A549 (cell line): ENCODE measurements around the gene ZFP57. TPM values are rescaled to one million over a fixed set of nuclear protein-coding genes. Genes with fewer than 3 reads are reported as not detected.
A peak's percentile ranks its signal among the peaks of the same experiment; 100 is the strongest.
"Not testable (repeated sequence)": the region's sequence is repeated elsewhere in the genome, so short reads cannot be mapped to it uniquely, and the experiment has no call there.

Source experiments
- ATAC-seq, 2 experiments: fragments of 200-7000 bp in 1 of 2; fragments of >200 bp in 1 of 2; cut with Nextera tagmentation in 1 of 2; cut with Tn5 transposase in 1 of 2; 3 replicates each; pipeline versions ENCODE4 v1.8.0 to v1.9.1; 2018 to 2020; ENCODE audit warnings: mild to moderate bottlenecking in 1 of 2, moderate library complexity in 1 of 2
- CTCF ChIA-PET: fragments of 300-600 bp; sonication (Branson Sonifier 250); formaldehyde crosslinking; extraction: SDS; loops from one replicate; lab custom pipeline; 2021; ENCODE audit warnings: antibody characterized with exemption, inconsistent platforms; lab: Yijun Ruan, JAX
- POLR2A ChIA-PET: fragments of 350-600 bp; formaldehyde crosslinking; extraction: SDS; loops from one replicate; lab custom pipeline; 2021; ENCODE audit warnings: antibody characterized with exemption, inconsistent platforms; lab: Yijun Ruan, JAX
- DNase-seq, 2 experiments: peaks; one replicate each; pipeline versions ENCODE4 v3.0.0 to v3.0.0-alpha.2; 2011 to 2016; ENCODE audit warnings: low read depth in 1 of 2, low spot score in 1 of 2
- FAIRE-seq: peaks from 2 replicates; lab custom pipeline; 2011; peaks lifted over from hg19 to GRCh38; lab: Jason Lieb, UNC
- H3K27ac ChIP-seq, 2 experiments: fragments of >200 bp; sonication (Bioruptor Twin); formaldehyde crosslinking; 3 replicates each; pipeline ENCODE4 v1.5.1; 2016 to 2017
- H3K4me1 ChIP-seq: fragments of >200 bp; sonication (Bioruptor Twin); formaldehyde crosslinking; 3 replicates; pipeline ENCODE4 v1.6.1; 2016
- H3K4me2 ChIP-seq: fragments of >200 bp; sonication (Bioruptor Twin); formaldehyde crosslinking; 3 replicates; pipeline ENCODE4 v1.6.1; 2016
- H3K4me3 ChIP-seq: fragments of >200 bp; sonication (Bioruptor Twin); formaldehyde crosslinking; 3 replicates; pipeline ENCODE4 v1.5.1; 2016
- H3K9me3 ChIP-seq: fragments of >200 bp; sonication (Bioruptor Twin); formaldehyde crosslinking; 3 replicates; pipeline ENCODE4 v1.6.1; 2016
- BHLHE40 ChIP-seq: IDR thresholded peaks from 2 replicates; pipeline ENCODE4 v1.6.1; 2012; ENCODE audit warnings: low read depth, low read length, inconsistent platforms
- CBX8 ChIP-seq: fragments of 200-600 bp; sonication (generic); IDR thresholded peaks from 2 replicates; pipeline ENCODE4 v1.6.1; 2016
- CEBPB ChIP-seq, 2 experiments: fragments of >200 bp in 1 of 2; sonication (Bioruptor Twin) in 1 of 2; formaldehyde crosslinking in 1 of 2; IDR thresholded peaks; 2 replicates each; pipeline ENCODE4 v1.6.1; 2012 to 2016
- ELK1 ChIP-seq: fragments of 150-350 bp; IDR thresholded peaks from 2 replicates; pipeline ENCODE4 v1.6.1; 2014; ENCODE audit warnings: low read depth, mild to moderate bottlenecking, low read length
- EP300 ChIP-seq, 2 experiments: fragments of >200 bp; sonication (Bioruptor Twin); formaldehyde crosslinking; IDR thresholded peaks; 2 replicates in 1 of 2; 3 replicates in 1 of 2; pipeline ENCODE4 v1.6.1; 2016 to 2017
- ESRRA ChIP-seq: fragments of 150-350 bp; IDR thresholded peaks from 2 replicates; pipeline ENCODE4 v1.6.1; 2014; ENCODE audit warnings: mild to moderate bottlenecking, low read length, borderline replicate concordance
- FOSL2 ChIP-seq, 2 experiments: fragments of 450-650 bp in 1 of 2; fragments of >200 bp in 1 of 2; sonication (Bioruptor Twin) in 1 of 2; formaldehyde crosslinking; IDR thresholded peaks; 2 replicates each; pipeline versions ENCODE4 v1.5.0 to v1.6.1; 2016 to 2020; ENCODE audit warnings: mild to moderate bottlenecking in 1 of 2, moderate library complexity in 1 of 2
- FOXS1 ChIP-seq: fragments of 250-450 bp; sonication (Bioruptor Pico); IDR thresholded peaks from 2 replicates; pipeline ENCODE4 v1.5.0; 2020; ENCODE audit warnings: mild to moderate bottlenecking, moderate library complexity
- GATA3 ChIP-seq: IDR thresholded peaks from 2 replicates; pipeline ENCODE4 v1.6.1; 2012; ENCODE audit warnings: borderline replicate concordance
- HEYL ChIP-seq: fragments of 250-450 bp; sonication (Bioruptor Pico); IDR thresholded peaks from 2 replicates; pipeline ENCODE4 v1.8.0; 2021; ENCODE audit warnings: mild to moderate bottlenecking, moderate library complexity
- HOXB13 ChIP-seq: fragments of 250-450 bp; sonication (Bioruptor Pico); IDR thresholded peaks from 2 replicates; pipeline ENCODE4 v1.5.0; 2020; ENCODE audit warnings: low read depth, mild to moderate bottlenecking, moderate library complexity
- JUNB ChIP-seq: fragments of >200 bp; sonication (Bioruptor Twin); formaldehyde crosslinking; IDR thresholded peaks from 2 replicates; pipeline ENCODE4 v1.6.1; 2016
- MAFK ChIP-seq: fragments of 450-650 bp; IDR thresholded peaks from 2 replicates; pipeline ENCODE4 v1.6.1; 2014; ENCODE audit not compliant: partially characterized antibody
- MAZ ChIP-seq: fragments of 150-350 bp; IDR thresholded peaks from 2 replicates; pipeline ENCODE4 v1.6.1; 2014; ENCODE audit warnings: antibody characterized with exemption, low read depth, low read length, borderline replicate concordance
- MYC ChIP-seq: IDR thresholded peaks from 2 replicates; pipeline ENCODE4 v1.6.1; 2012; ENCODE audit warnings: mild to moderate bottlenecking, inconsistent platforms, low read length, improper control_type of control experiment, borderline replicate concordance
- NFE2L2 ChIP-seq: fragments of 150-350 bp; conservative IDR thresholded peaks from 2 replicates; pipeline ENCODE4 v1.6.1; 2014; ENCODE audit warnings: low read length
- NPAS2 ChIP-seq: fragments of 250-450 bp; sonication (Bioruptor Pico); IDR thresholded peaks from 2 replicates; pipeline ENCODE4 v1.8.0; 2022; ENCODE audit warnings: mild to moderate bottlenecking, moderate library complexity, borderline replicate concordance
- POLR2AphosphoS2 ChIP-seq: conservative IDR thresholded peaks from 2 replicates; pipeline ENCODE4 v1.6.1; 2012; ENCODE audit warnings: low read length, improper control_type of control experiment, inconsistent platforms
- RFX5 ChIP-seq: fragments of 450-650 bp; IDR thresholded peaks from 2 replicates; pipeline ENCODE4 v1.7.1; 2014; ENCODE audit warnings: antibody characterized with exemption, mild to moderate bottlenecking, moderate library complexity
- SMC3 ChIP-seq: fragments of >200 bp; sonication (Bioruptor Twin); formaldehyde crosslinking; IDR thresholded peaks from 3 replicates; pipeline ENCODE4 v1.6.1; 2018; ENCODE audit warnings: inconsistent platforms
- SREBF2 ChIP-seq: fragments of 450-650 bp; IDR thresholded peaks from 2 replicates; pipeline ENCODE4 v1.6.1; 2014; ENCODE audit warnings: mild to moderate bottlenecking, moderate library complexity
- TFCP2L1 ChIP-seq: fragments of 250-450 bp; sonication (Bioruptor Pico); IDR thresholded peaks from 2 replicates; pipeline ENCODE4 v1.5.0; 2021; ENCODE audit warnings: mild to moderate bottlenecking
- TP53 ChIP-seq: fragments of 250-450 bp; sonication (Bioruptor Pico); IDR thresholded peaks from 2 replicates; pipeline ENCODE4 v1.5.0; 2021; ENCODE audit warnings: mild to moderate bottlenecking, moderate library complexity
- ZC3H11A ChIP-seq: fragments of 450-650 bp; IDR thresholded peaks from 2 replicates; pipeline ENCODE4 v1.6.1; 2014; ENCODE audit warnings: antibody characterized with exemption, mild to moderate bottlenecking
- ZFP36 ChIP-seq: fragments of 450-650 bp; IDR thresholded peaks from 2 replicates; pipeline ENCODE4 v1.6.1; 2014; ENCODE audit warnings: borderline replicate concordance; ENCODE audit not compliant: partially characterized antibody
- WGBS: methylation state at CpG from one replicate; pipeline ENCODE4 v1.1.6; 2017; ENCODE audit errors: missing lambda C conversion rate; 5-methylcytosine and 5-hydroxymethylcytosine counted together
- polyA plus RNA-seq, 4 experiments: library from polyadenylated mRNA; depleted of rRNA in 3 of 4; stranded (reverse); fragments of >200 nt; fragmentation: RNase III in 1 of 4; extraction: RNeasy Plus Mini Kit Qiagen cat#74134 plus additional on column Dnase treatment in 1 of 4; gene quantifications; 2 replicates in 3 of 4; 3 replicates in 1 of 4; pipeline ENCODE4 v1.2.3, GENCODE V29; 2011 to 2017
- TF ChIP-seq, protein P1 (sequence below): IDR thresholded peaks from 2 replicates; pipeline ENCODE4 v1.6.1; 2012; ENCODE audit warnings: low read depth, borderline replicate concordance
- TF ChIP-seq, protein P2 (sequence below): fragments of >200 bp; sonication (Bioruptor Twin); formaldehyde crosslinking; IDR thresholded peaks from 3 replicates; pipeline ENCODE4 v1.6.1; 2016
- TF ChIP-seq, protein P3 (sequence below): fragments of 250-450 bp; sonication (Bioruptor Pico); IDR thresholded peaks from 2 replicates; pipeline ENCODE4 v1.5.0; 2021; ENCODE audit warnings: mild to moderate bottlenecking, moderate library complexity, borderline replicate concordance
- TF ChIP-seq, protein P4 (sequence below): fragments of 250-450 bp; sonication (Bioruptor Pico); IDR thresholded peaks from 2 replicates; pipeline ENCODE4 v1.5.0; 2020; ENCODE audit warnings: low read depth, mild to moderate bottlenecking, moderate library complexity
- TF ChIP-seq, protein P5 (sequence below): fragments of >200 bp; sonication (Bioruptor Twin); formaldehyde crosslinking; IDR thresholded peaks from 2 replicates; pipeline ENCODE4 v1.6.1; 2016

The ZFP57 gene
- polyA plus RNA-seq, 2 of the 4 experiments (the other 2 are of a cell fraction), result 0.08 TPM; not detected in 1

GRCh38 chr6:29672116-29672515 lies 8.8 kb downstream of the ZFP57 start:
- WGBS, result 69% methylated on average over 5 of the region's 5 CpGs
- H3K27ac ChIP-seq, H3K4me1 ChIP-seq, ATAC-seq, POLR2A ChIA-PET, H3K4me3 ChIP-seq, FAIRE-seq, DNase-seq, H3K4me2 ChIP-seq, H3K9me3 ChIP-seq: not testable (repeated sequence)
- CTCF ChIA-PET, result interaction anchor here (3.0 kb wide), 1 partner anchor 19 kb away, joined by 16 read pairs; no protein-coding TSS in a partner anchor
- peak; percentile 28; the same call in 1 of the 2 replicates for TF ChIP-seq ZC3H11A

DNA sequence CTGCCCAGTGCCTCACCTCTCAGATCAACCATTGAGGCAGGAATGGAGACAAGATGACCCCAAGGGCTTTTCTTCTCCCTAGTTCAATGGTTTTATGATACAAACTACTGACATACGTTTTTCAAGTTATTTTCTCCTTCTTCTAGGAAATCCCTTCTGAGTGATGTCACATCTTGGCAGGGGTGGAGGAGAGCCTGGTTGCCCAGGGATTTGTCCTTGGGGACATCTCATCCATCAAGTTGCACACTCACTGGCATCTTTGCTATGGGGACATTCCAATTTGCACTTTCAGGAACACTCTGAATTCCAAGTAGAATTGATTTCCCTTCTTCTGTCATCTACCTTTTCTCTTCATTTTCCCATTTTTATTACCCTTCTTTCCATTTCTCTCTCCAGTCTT lies 9.9 kb downstream of the ZFP57 start:
- H3K4me1 ChIP-seq, result no peaks in the 10 kb centered on the region
- H3K4me3 ChIP-seq, result no peak overlapping the region
- no peaks in the 10 kb centered on the region for H3K9me3 ChIP-seq
- TF ChIP-seq, protein P1, sequence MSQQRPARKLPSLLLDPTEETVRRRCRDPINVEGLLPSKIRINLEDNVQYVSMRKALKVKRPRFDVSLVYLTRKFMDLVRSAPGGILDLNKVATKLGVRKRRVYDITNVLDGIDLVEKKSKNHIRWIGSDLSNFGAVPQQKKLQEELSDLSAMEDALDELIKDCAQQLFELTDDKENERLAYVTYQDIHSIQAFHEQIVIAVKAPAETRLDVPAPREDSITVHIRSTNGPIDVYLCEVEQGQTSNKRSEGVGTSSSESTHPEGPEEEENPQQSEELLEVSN, result no peak
- TF ChIP-seq EP300 (IDR thresholded peaks at IDR 0.05) (no peak), NFE2L2 (no peak), TFCP2L1 (CRISPR knock-in tag) (no peak), MAFK (no peak), FOSL2 (IDR thresholded peaks at IDR 0.05) (no peak), FOSL2 (CRISPR knock-in tag; IDR thresholded peaks at IDR 0.05) (no peak), SREBF2 (no peak), MAZ (no peak), NPAS2 (CRISPR knock-in tag) (no peak), GATA3 (no peak), TP53 (CRISPR knock-in tag) (no peak), POLR2AphosphoS2 (no peak), ZC3H11A (no peak), HOXB13 (CRISPR knock-in tag) (no peak)
- TF ChIP-seq, protein P2, sequence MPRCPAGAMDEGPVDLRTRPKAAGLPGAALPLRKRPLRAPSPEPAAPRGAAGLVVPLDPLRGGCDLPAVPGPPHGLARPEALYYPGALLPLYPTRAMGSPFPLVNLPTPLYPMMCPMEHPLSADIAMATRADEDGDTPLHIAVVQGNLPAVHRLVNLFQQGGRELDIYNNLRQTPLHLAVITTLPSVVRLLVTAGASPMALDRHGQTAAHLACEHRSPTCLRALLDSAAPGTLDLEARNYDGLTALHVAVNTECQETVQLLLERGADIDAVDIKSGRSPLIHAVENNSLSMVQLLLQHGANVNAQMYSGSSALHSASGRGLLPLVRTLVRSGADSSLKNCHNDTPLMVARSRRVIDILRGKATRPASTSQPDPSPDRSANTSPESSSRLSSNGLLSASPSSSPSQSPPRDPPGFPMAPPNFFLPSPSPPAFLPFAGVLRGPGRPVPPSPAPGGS, result no peak
- TF ChIP-seq, protein P3, sequence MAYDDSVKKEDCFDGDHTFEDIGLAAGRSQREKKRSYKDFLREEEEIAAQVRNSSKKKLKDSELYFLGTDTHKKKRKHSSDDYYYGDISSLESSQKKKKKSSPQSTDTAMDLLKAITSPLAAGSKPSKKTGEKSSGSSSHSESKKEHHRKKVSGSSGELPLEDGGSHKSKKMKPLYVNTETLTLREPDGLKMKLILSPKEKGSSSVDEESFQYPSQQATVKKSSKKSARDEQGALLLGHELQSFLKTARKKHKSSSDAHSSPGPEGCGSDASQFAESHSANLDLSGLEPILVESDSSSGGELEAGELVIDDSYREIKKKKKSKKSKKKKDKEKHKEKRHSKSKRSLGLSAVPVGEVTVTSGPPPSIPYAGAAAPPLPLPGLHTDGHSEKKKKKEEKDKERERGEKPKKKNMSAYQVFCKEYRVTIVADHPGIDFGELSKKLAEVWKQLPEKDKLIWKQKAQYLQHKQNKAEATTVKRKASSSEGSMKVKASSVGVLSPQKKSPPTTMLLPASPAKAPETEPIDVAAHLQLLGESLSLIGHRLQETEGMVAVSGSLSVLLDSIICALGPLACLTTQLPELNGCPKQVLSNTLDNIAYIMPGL (CRISPR knock-in tag), result no peak
- TF ChIP-seq, protein P4, sequence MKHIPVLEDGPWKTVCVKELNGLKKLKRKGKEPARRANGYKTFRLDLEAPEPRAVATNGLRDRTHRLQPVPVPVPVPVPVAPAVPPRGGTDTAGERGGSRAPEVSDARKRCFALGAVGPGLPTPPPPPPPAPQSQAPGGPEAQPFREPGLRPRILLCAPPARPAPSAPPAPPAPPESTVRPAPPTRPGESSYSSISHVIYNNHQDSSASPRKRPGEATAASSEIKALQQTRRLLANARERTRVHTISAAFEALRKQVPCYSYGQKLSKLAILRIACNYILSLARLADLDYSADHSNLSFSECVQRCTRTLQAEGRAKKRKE (CRISPR knock-in tag), result no peak
- TF ChIP-seq, protein P5, sequence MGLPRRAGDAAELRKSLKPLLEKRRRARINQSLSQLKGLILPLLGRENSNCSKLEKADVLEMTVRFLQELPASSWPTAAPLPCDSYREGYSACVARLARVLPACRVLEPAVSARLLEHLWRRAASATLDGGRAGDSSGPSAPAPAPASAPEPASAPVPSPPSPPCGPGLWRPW, result no peak
- TF ChIP-seq, all 56 proteins: peak for 0
- DNase-seq, result no peak
- no peak for FAIRE-seq
- Histone ChIP-seq H3K4me2 (no peak overlapping the region), H3K27ac (no peak overlapping the region)
- POLR2A ChIA-PET, result no interaction called here
- 4% methylated on average over 1 of the region's 1 CpG for WGBS
- CTCF ChIA-PET, result interaction anchor here (0.8 to 1.5 kb wide), 3 partner anchors 16 to 21 kb away, joined by 3 to 6 read pairs (median 3); no protein-coding TSS in a partner anchor
- no peak for ATAC-seq

- Histone ChIP-seq H3K27ac (no peak overlapping the region), H3K9me3 (no peaks in the 10 kb centered on the region), H3K4me2 (no peak overlapping the region), H3K4me1 (no peaks in the 10 kb centered on the region), H3K4me3 (no peak overlapping the region)
- POLR2A ChIA-PET, result no interaction called here
- no peak for ATAC-seq
- no peak for DNase-seq
- 60% methylated on average over 5 of the region's 5 CpGs for WGBS
- CTCF ChIA-PET, result interaction anchor here (1.1 to 6.8 kb wide), 3 partner anchors 13 to 38 kb away, joined by 5 to 69 read pairs (median 14); no protein-coding TSS in a partner anchor
- FAIRE-seq, result no peak
- no peak for TF ChIP-seq NFE2L2
- no peak for TF ChIP-seq FOXS1 (CRISPR knock-in tag)
- no peak for TF ChIP-seq ESRRA
- TF ChIP-seq CBX8, result no peak
- no peak for TF ChIP-seq EP300 (IDR thresholded peaks at IDR 0.05)
- no peak for TF ChIP-seq ZFP36
- no peak for TF ChIP-seq BHLHE40
- TF ChIP-seq ELK1, result no peak
- no peak for TF ChIP-seq SMC3
- TF ChIP-seq CEBPB (IDR thresholded peaks at IDR 0.05), result no peak
- TF ChIP-seq RFX5, result no peak
- no peak for TF ChIP-seq JUNB
- no peak for TF ChIP-seq HEYL
- TF ChIP-seq SREBF2, result no peak
- TF ChIP-seq MYC, result no peak
- no peak for TF ChIP-seq FOSL2 (IDR thresholded peaks at IDR 0.05)
- TF ChIP-seq FOSL2 (CRISPR knock-in tag; IDR thresholded peaks at IDR 0.05), result no peak
Observed at GRCh38 chr6:29667158-29667557, 13.8 kb downstream of the ZFP57 start.
